Osteoblast (primary cell): ENCODE measurements around the gene PMP22. TPM values are rescaled to one million over a fixed set of nuclear protein-coding genes. Genes with fewer than 3 reads are reported as not detected.
A peak's percentile ranks its signal among the peaks of the same experiment; 100 is the strongest.

Experiments
- DNase-seq: peaks from one replicate; pipeline ENCODE4 v3.0.0; 2011; ENCODE audit warnings: low spot score, mixed read lengths; ENCODE audit not compliant: insufficient read length; ENCODE audit errors: missing footprints
- H2AFZ ChIP-seq: 2 replicates; pipeline ENCODE4 v1.6.0; 2011; ENCODE audit warnings: mild to moderate bottlenecking, low read length
- H3K27ac ChIP-seq: 2 replicates; pipeline ENCODE4 v1.5.1; 2011; ENCODE audit warnings: mild to moderate bottlenecking, low read depth, low read length, moderate library complexity
- H3K27me3 ChIP-seq: 2 replicates; pipeline ENCODE4 v1.6.0; 2012; ENCODE audit warnings: mild to moderate bottlenecking, control low read depth, inconsistent platforms, low read length, moderate library complexity; ENCODE audit not compliant: insufficient read depth
- H3K36me3 ChIP-seq: 2 replicates; pipeline ENCODE4 v1.5.1; 2011; ENCODE audit warnings: mild to moderate bottlenecking, low read length, control low read depth, moderate library complexity; ENCODE audit not compliant: insufficient read depth
- H3K4me1 ChIP-seq: 2 replicates; pipeline ENCODE4 v1.5.1; 2011; ENCODE audit warnings: mild to moderate bottlenecking, low read length, control low read depth, moderate library complexity; ENCODE audit not compliant: insufficient read depth
- H3K4me2 ChIP-seq: 2 replicates; pipeline ENCODE4 v1.6.0; 2011; ENCODE audit warnings: mild to moderate bottlenecking, low read length; ENCODE audit not compliant: insufficient read depth
- H3K4me3 ChIP-seq: fragments of 200-600 bp; sonication (generic); 3 replicates; pipeline ENCODE4 v1.5.1; 2012; ENCODE audit warnings: mild to moderate bottlenecking, low read length, inconsistent platforms; ENCODE audit not compliant: insufficient read depth
- H3K79me2 ChIP-seq: 2 replicates; pipeline ENCODE4 v1.6.0; 2012; ENCODE audit warnings: mild to moderate bottlenecking, low read length, control low read depth, inconsistent platforms; ENCODE audit not compliant: insufficient read depth
- H3K9me3 ChIP-seq: 2 replicates; pipeline ENCODE4 v1.5.1; 2011; ENCODE audit warnings: low read depth, low read length, control low read depth
- H4K20me1 ChIP-seq: 2 replicates; pipeline ENCODE4 v1.6.0; 2012; ENCODE audit warnings: mild to moderate bottlenecking, low read length, control low read depth; ENCODE audit not compliant: insufficient read depth
- total RNA-seq: library from RNA; depleted of rRNA; stranded (reverse); fragments of >200 nt; gene quantifications from 2 replicates; pipeline ENCODE4 v1.2.3, GENCODE V29; 2012
- TF ChIP-seq, protein P1 (sequence below): IDR thresholded peaks from 2 replicates; pipeline ENCODE4 v1.5.1; 2011; ENCODE audit warnings: mild to moderate bottlenecking, low read depth, low read length, moderate library complexity; ENCODE audit errors: extremely low read depth

Gene PMP22
- total RNA-seq, 1 donor = 163 TPM

DNA sequence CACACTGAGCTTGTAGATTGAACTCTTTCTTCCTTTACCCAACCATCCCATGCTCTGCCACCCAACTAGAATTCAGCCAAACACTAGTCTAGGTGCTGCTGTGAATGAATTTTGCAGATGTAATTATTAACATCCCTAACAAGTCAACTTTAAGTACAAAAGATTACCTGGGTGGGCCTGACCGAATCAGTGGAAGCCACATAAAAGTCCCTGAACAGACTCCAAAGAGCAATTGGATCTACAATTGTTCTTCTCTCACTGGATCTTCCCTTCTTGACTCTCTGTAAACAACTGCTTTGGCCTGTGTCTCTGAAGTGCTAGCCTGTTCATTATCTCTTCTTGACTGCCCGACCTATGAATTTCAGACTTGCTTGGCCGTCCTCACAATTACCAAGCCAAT lies 67.9 kb downstream of the PMP22 start:
- TF ChIP-seq, protein P1, sequence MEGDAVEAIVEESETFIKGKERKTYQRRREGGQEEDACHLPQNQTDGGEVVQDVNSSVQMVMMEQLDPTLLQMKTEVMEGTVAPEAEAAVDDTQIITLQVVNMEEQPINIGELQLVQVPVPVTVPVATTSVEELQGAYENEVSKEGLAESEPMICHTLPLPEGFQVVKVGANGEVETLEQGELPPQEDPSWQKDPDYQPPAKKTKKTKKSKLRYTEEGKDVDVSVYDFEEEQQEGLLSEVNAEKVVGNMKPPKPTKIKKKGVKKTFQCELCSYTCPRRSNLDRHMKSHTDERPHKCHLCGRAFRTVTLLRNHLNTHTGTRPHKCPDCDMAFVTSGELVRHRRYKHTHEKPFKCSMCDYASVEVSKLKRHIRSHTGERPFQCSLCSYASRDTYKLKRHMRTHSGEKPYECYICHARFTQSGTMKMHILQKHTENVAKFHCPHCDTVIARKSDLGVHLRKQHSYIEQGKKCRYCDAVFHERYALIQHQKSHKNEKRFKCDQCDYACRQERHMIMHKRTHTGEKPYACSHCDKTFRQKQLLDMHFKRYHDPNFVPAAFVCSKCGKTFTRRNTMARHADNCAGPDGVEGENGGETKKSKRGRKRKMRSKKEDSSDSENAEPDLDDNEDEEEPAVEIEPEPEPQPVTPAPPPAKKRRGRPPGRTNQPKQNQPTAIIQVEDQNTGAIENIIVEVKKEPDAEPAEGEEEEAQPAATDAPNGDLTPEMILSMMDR = no peak

GRCh38 chr17:15194859-15195277 lies 70.3 kb downstream of the PMP22 start:
- Histone ChIP-seq H3K4me2 (no peak overlapping the region), H3K27me3 (peaks cover 7% of the 10 kb centered on the region), H4K20me1 (no peaks in the 10 kb centered on the region), H3K36me3 (no peaks in the 10 kb centered on the region), H3K79me2 (no peaks in the 10 kb centered on the region), H3K27ac (no peak overlapping the region), H3K9me3 (no peaks in the 10 kb centered on the region), H3K4me3 (no peak overlapping the region), H2AFZ (no peak overlapping the region), H3K4me1 (no peaks in the 10 kb centered on the region)
- TF ChIP-seq, protein P1 = no peak
- DNase-seq = no peak

More for the DNA sequence above, 67.9 kb downstream of the PMP22 start:
- Histone ChIP-seq H3K79me2 (no peaks in the 10 kb centered on the region), H3K27me3 (peaks cover 7% of the 10 kb centered on the region), H3K4me3 (no peak overlapping the region), H3K4me2 (no peak overlapping the region), H3K9me3 (no peaks in the 10 kb centered on the region), H3K27ac (no peak overlapping the region), H2AFZ (no peak overlapping the region), H3K4me1 (no peaks in the 10 kb centered on the region), H4K20me1 (no peaks in the 10 kb centered on the region), H3K36me3 (no peaks in the 10 kb centered on the region)
- DNase-seq = no peak

DNA sequence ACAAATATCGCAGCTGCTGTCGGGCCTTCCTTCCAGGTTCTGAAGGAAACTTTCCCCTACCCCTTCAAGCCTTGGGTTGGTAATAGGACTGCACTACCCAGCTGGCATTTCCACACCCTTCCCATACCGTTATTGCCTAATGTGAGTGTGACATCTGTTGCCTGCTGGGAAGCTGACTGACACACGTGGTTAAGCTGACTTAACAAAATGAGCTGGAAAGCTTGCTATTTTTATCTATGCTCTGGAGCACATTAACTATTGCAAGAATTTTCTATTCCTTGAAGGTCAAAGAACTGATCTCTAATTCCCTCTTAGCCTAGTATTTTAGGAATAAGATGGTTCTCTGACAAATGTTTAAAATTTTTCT lies 79.5 kb downstream of the PMP22 start:
- peaks cover 6% of the 10 kb centered on the region for H3K4me1 ChIP-seq
- TF ChIP-seq, protein P1 = no peak
- no peak overlapping the region for H3K4me3 ChIP-seq
- peak overlapping the region; percentile 10 for H3K4me2 ChIP-seq
- H4K20me1 ChIP-seq = no peaks in the 10 kb centered on the region
- no peaks in the 10 kb centered on the region for H3K79me2 ChIP-seq
- no peaks in the 10 kb centered on the region for H3K36me3 ChIP-seq
- DNase-seq = no peak
- H3K9me3 ChIP-seq = no peaks in the 10 kb centered on the region
- no peak overlapping the region for H3K27ac ChIP-seq
- peak overlapping the region; percentile 53 for H2AFZ ChIP-seq
- H3K27me3 ChIP-seq = no peaks in the 10 kb centered on the region

GRCh38 chr17:15184872-15185624 lies 80.1 kb downstream of the PMP22 start:
- Histone ChIP-seq H3K79me2 (no peaks in the 10 kb centered on the region), H3K4me1 (peaks cover 6% of the 10 kb centered on the region), H3K27me3 (no peaks in the 10 kb centered on the region), H3K4me2 (peak overlapping the region; percentile 10), H3K4me3 (no peak overlapping the region), H3K27ac (no peak overlapping the region), H4K20me1 (no peaks in the 10 kb centered on the region), H3K9me3 (no peaks in the 10 kb centered on the region), H2AFZ (peak overlapping the region; percentile 53), H3K36me3 (no peaks in the 10 kb centered on the region)
- TF ChIP-seq, protein P1 = no peak
- DNase-seq = no peak
